ENCODE results near the gene HOXB8.

The HOXB8 gene

GRCh38 chr17:48565925-48566710 is 49.0 kb downstream of the HOXB8 start:
- ATAC-seq (ENCODE audit: low read depth): no peak
- no peak overlapping the region for H3K4me3 ChIP-seq (ENCODE audit: severe bottlenecking)
- H3K4me1 ChIP-seq (ENCODE audit: insufficient read depth, poor library complexity, severe bottlenecking): no peaks in the 10 kb centered on the region
- H3K9me3 ChIP-seq (ENCODE audit: severe bottlenecking): no peaks in the 10 kb centered on the region
- DNase-seq (ENCODE audit: low spot score): no peak
- no peaks in the 10 kb centered on the region for H3K27me3 ChIP-seq (ENCODE audit: insufficient read depth, poor library complexity, severe bottlenecking)
- no peak overlapping the region for H3K27ac ChIP-seq (ENCODE audit: poor library complexity, severe bottlenecking)
- peaks cover 3% of the 10 kb centered on the region; the same call in 1 of the 2 replicates for H3K36me3 ChIP-seq (ENCODE audit: low read depth)
- TF ChIP-seq CTCF (IDR thresholded peaks at IDR 0.05; ENCODE audit: poor library complexity, severe bottlenecking): no peak

- TF ChIP-seq CTCF (IDR thresholded peaks at IDR 0.05; ENCODE audit: poor library complexity, severe bottlenecking): no peak
- Histone ChIP-seq H3K36me3 (ENCODE audit: low read depth) (peaks cover 3% of the 10 kb centered on the region; the same call in 1 of the 2 replicates), H3K9me3 (ENCODE audit: severe bottlenecking) (no peaks in the 10 kb centered on the region), H3K4me1 (ENCODE audit: insufficient read depth, poor library complexity, severe bottlenecking) (no peaks in the 10 kb centered on the region), H3K4me3 (ENCODE audit: severe bottlenecking) (no peak overlapping the region), H3K27ac (ENCODE audit: poor library complexity, severe bottlenecking) (no peak overlapping the region), H3K27me3 (ENCODE audit: insufficient read depth, poor library complexity, severe bottlenecking) (no peaks in the 10 kb centered on the region)
- no peak for ATAC-seq (ENCODE audit: low read depth)
- no peak for DNase-seq (ENCODE audit: low spot score)
Observed at GRCh38 chr17:48565022-48565554, 50.0 kb downstream of the HOXB8 start.

GRCh38 chr17:48564188-48565021 is 50.7 kb downstream of the HOXB8 start:
- TF ChIP-seq CTCF (IDR thresholded peaks at IDR 0.05; ENCODE audit: poor library complexity, severe bottlenecking): no peak
- ATAC-seq (ENCODE audit: low read depth) (no peak), DNase-seq (ENCODE audit: low spot score) (no peak)
- H3K27ac ChIP-seq (ENCODE audit: poor library complexity, severe bottlenecking): no peak overlapping the region
- no peaks in the 10 kb centered on the region for H3K27me3 ChIP-seq (ENCODE audit: insufficient read depth, poor library complexity, severe bottlenecking)
- peaks cover 3% of the 10 kb centered on the region; the same call in 1 of the 2 replicates for H3K36me3 ChIP-seq (ENCODE audit: low read depth)
- no peaks in the 10 kb centered on the region for H3K4me1 ChIP-seq (ENCODE audit: insufficient read depth, poor library complexity, severe bottlenecking)
- H3K4me3 ChIP-seq (ENCODE audit: severe bottlenecking): no peak overlapping the region
- H3K9me3 ChIP-seq (ENCODE audit: severe bottlenecking): no peaks in the 10 kb centered on the region

- peaks cover 3% of the 10 kb centered on the region; the same call in 1 of the 2 replicates for H3K36me3 ChIP-seq (ENCODE audit: low read depth)
- no peaks in the 10 kb centered on the region for H3K27me3 ChIP-seq (ENCODE audit: insufficient read depth, poor library complexity, severe bottlenecking)
- no peaks in the 10 kb centered on the region for H3K9me3 ChIP-seq (ENCODE audit: severe bottlenecking)
- H3K4me1 ChIP-seq (ENCODE audit: insufficient read depth, poor library complexity, severe bottlenecking): no peaks in the 10 kb centered on the region
- TF ChIP-seq CTCF (IDR thresholded peaks at IDR 0.05; ENCODE audit: poor library complexity, severe bottlenecking): no peak
- H3K27ac ChIP-seq (ENCODE audit: poor library complexity, severe bottlenecking): no peak overlapping the region
- DNase-seq (ENCODE audit: low spot score) (no peak), ATAC-seq (ENCODE audit: low read depth) (no peak)
- H3K4me3 ChIP-seq (ENCODE audit: severe bottlenecking): no peak overlapping the region
Observed at GRCh38 chr17:48563867-48564187, 51.3 kb downstream of the HOXB8 start.

Measured in RWPE2 (cell line).